HFFc6 (cell line): ENCODE data around the gene NIBAN1. TPM values are rescaled to one million over a fixed set of nuclear protein-coding genes. Genes with fewer than 3 reads are reported as not detected.
"Not testable (repeated sequence)": the region's sequence is repeated elsewhere in the genome, so short reads cannot be mapped to it uniquely, and the experiment has no call there.

Source experiments
- DNase-seq: peaks from one replicate; pipeline ENCODE4 v3.0.0-alpha.2; 2018
- H3K27ac Mint-ChIP-seq: 2 replicates; pipeline ENCODE4 v1.8.0; 2020; ENCODE audit warnings: mild to moderate bottlenecking, mixed read lengths
- H3K27me3 Mint-ChIP-seq: 2 replicates; pipeline ENCODE4 v1.8.0; 2021; ENCODE audit warnings: mild to moderate bottlenecking, moderate library complexity, mixed read lengths; ENCODE audit not compliant: insufficient read depth
- H3K36me3 Mint-ChIP-seq: 2 replicates; pipeline ENCODE4 v1.8.0; 2021; ENCODE audit warnings: low read depth, mixed read lengths
- H3K4me1 Mint-ChIP-seq: 2 replicates; pipeline ENCODE4 v1.8.0; 2020; ENCODE audit warnings: low read depth, mixed read lengths
- H3K4me3 Mint-ChIP-seq: 2 replicates; pipeline ENCODE4 v1.8.0; 2020; ENCODE audit warnings: mild to moderate bottlenecking, moderate library complexity, mixed read lengths
- H3K9me3 Mint-ChIP-seq: 2 replicates; pipeline ENCODE4 v1.8.0; 2020; ENCODE audit warnings: mild to moderate bottlenecking, mixed read lengths
- CTCF ChIP-seq: fragments of 200-600 bp; sonication (generic); IDR thresholded peaks from 2 replicates; pipeline ENCODE4 v1.5.0; 2021; ENCODE audit warnings: antibody characterized with exemption, mild to moderate bottlenecking
- total RNA-seq, 6 experiments: library from RNA; stranded (reverse); fragmentation: NEBNext Ultra II Directional; extraction: Animal tissue kit (Norgen Biotek cat#: 25700); gene quantifications; 2 replicates in 1 of 6; 3 replicates in 5 of 6; pipeline ENCODE4 v1.2.3, GENCODE V29; 2021

NIBAN1 gene
- total RNA-seq, 6 experiments from 2014 or later, result 13.2 to 29.8 (median 27.6) TPM

- Mint-ChIP-seq H3K9me3 (no peaks in the 10 kb centered on the region), H3K36me3 (peaks cover 4% of the 10 kb centered on the region; the same call in 1 of the 2 replicates), H3K4me1 (peaks cover 50% of the 10 kb centered on the region), H3K27ac (no peak overlapping the region), H3K27me3 (no peaks in the 10 kb centered on the region), H3K4me3 (no peak overlapping the region)
- TF ChIP-seq CTCF, result no peak
- no peak for DNase-seq
These were observed 8.9 kb downstream of the NIBAN1 start for GRCh38 chr1:184965439-184965838.

- H3K27ac Mint-ChIP-seq, result peak overlapping the region; percentile 29; the same call in 1 of the 2 replicates
- H3K9me3 Mint-ChIP-seq, result no peaks in the 10 kb centered on the region
- H3K27me3 Mint-ChIP-seq, result no peaks in the 10 kb centered on the region; the same call in 1 of the 2 replicates
- peak overlapping the region; percentile 28; the same call in 1 of the 2 replicates for H3K4me3 Mint-ChIP-seq
- H3K4me1 Mint-ChIP-seq, result peaks cover 40% of the 10 kb centered on the region
- no peak for TF ChIP-seq CTCF
- no peak for DNase-seq
- peaks cover 4% of the 10 kb centered on the region; the same call in 1 of the 2 replicates for H3K36me3 Mint-ChIP-seq
These were observed 14.7 kb downstream of the NIBAN1 start for GRCh38 chr1:184959626-184960025.

- H3K4me3 Mint-ChIP-seq, result peak overlapping the region; percentile 28
- no peaks in the 10 kb centered on the region for H3K9me3 Mint-ChIP-seq
- peaks cover 40% of the 10 kb centered on the region for H3K4me1 Mint-ChIP-seq
- peak overlapping the region; percentile 50 for H3K27ac Mint-ChIP-seq
- no peak for DNase-seq
- TF ChIP-seq CTCF, result no peak
- H3K27me3 Mint-ChIP-seq, result no peaks in the 10 kb centered on the region; the same call in 1 of the 2 replicates
- peaks cover 4% of the 10 kb centered on the region; the same call in 1 of the 2 replicates for H3K36me3 Mint-ChIP-seq
These were observed 15.6 kb downstream of the NIBAN1 start for GRCh38 chr1:184958554-184959353.

GRCh38 chr1:184957901-184958300, 16.4 kb downstream of the NIBAN1 start:
- H3K27ac Mint-ChIP-seq, H3K36me3 Mint-ChIP-seq, H3K4me3 Mint-ChIP-seq, H3K9me3 Mint-ChIP-seq, DNase-seq, H3K27me3 Mint-ChIP-seq: not testable (repeated sequence)
- peaks cover 47% of the 10 kb centered on the region for H3K4me1 Mint-ChIP-seq

GRCh38 chr1:184956999-184957700, 17.2 kb downstream of the NIBAN1 start:
- peaks cover 48% of the 10 kb centered on the region for H3K4me1 Mint-ChIP-seq
- no peaks in the 10 kb centered on the region for H3K9me3 Mint-ChIP-seq
- H3K27ac Mint-ChIP-seq, result no peak overlapping the region
- DNase-seq, result no peak
- H3K27me3 Mint-ChIP-seq, result no peaks in the 10 kb centered on the region; the same call in 1 of the 2 replicates
- no peak for TF ChIP-seq CTCF
- H3K4me3 Mint-ChIP-seq, result no peak overlapping the region
- peaks cover 4% of the 10 kb centered on the region; the same call in 1 of the 2 replicates for H3K36me3 Mint-ChIP-seq
